Stimulated activated CD8-positive, alpha-beta memory T cell treated with anti-CD3 and anti-CD28 coated beads, Interleukin-7, amount 100 ng/mL, for 48 hours (primary cell): ENCODE measurements around the gene SYT13.
"Not testable (repeated sequence)": the region's sequence is repeated elsewhere in the genome, so short reads cannot be mapped to it uniquely, and the experiment has no call there.

Experiments
- DNase-seq, 2 donors: peaks; one replicate each; pipeline ENCODE4 v3.0.0-alpha.2; 2020; ENCODE audit warnings: low read depth in 1 of 2; ENCODE audit errors: extremely low read depth in 1 of 2

Gene SYT13

GRCh38 chr11:45250035-45250718 is 36.0 kb downstream of the SYT13 start:
- no peak for DNase-seq

GRCh38 chr11:45249372-45249771 is 36.8 kb downstream of the SYT13 start:
- DNase-seq, result not testable (repeated sequence)

- DNase-seq, result no peak
Measured at GRCh38 chr11:45248501-45249011, 37.6 kb downstream of the SYT13 start.

GRCh38 chr11:45247433-45247832 is 38.7 kb downstream of the SYT13 start:
- no peak for DNase-seq

GRCh38 chr11:45246241-45246640 is 39.9 kb downstream of the SYT13 start:
- no peak for DNase-seq

- no peak for DNase-seq
Measured at GRCh38 chr11:45245218-45246045, 40.7 kb downstream of the SYT13 start.

GRCh38 chr11:45243967-45244366 is 42.2 kb downstream of the SYT13 start:
- no peak for DNase-seq

GRCh38 chr11:45239733-45240132 is 46.4 kb downstream of the SYT13 start:
- no peak for DNase-seq

GRCh38 chr11:45238724-45239123 is 47.4 kb downstream of the SYT13 start:
- DNase-seq, result no peak

GRCh38 chr11:45237711-45238315 is 48.3 kb downstream of the SYT13 start:
- DNase-seq, result no peak

GRCh38 chr11:45234306-45235006 is 51.7 kb downstream of the SYT13 start:
- DNase-seq, result no peak

- no peak for DNase-seq
Measured at GRCh38 chr11:45233804-45234170, 52.4 kb downstream of the SYT13 start.

GRCh38 chr11:45233121-45233803 is 52.9 kb downstream of the SYT13 start:
- peak; percentile 32 to 36 for DNase-seq

GRCh38 chr11:45232341-45233080 is 53.6 kb downstream of the SYT13 start:
- DNase-seq, result no peak

GRCh38 chr11:45229401-45230020 is 56.6 kb downstream of the SYT13 start:
- no peak for DNase-seq

- DNase-seq, result no peak
Measured at GRCh38 chr11:45227836-45228235, 58.3 kb downstream of the SYT13 start.

GRCh38 chr11:45226901-45227300 is 59.2 kb downstream of the SYT13 start:
- DNase-seq, result no peak

- DNase-seq, result no peak
Measured at GRCh38 chr11:45225961-45226871, 59.9 kb downstream of the SYT13 start.
